Endothelial cell of umbilical vein (primary cell): ENCODE results near the gene PTGES2.

Experiments used
- EZH2 ChIP-seq: IDR thresholded peaks from 2 replicates; pipeline ENCODE4 v1.6.1; 2012; ENCODE audit warnings: borderline replicate concordance, low read depth, mild to moderate bottlenecking, moderate library complexity, low read length, inconsistent platforms; ENCODE audit not compliant: severe bottlenecking
- TF ChIP-seq, protein P1 (sequence below), 2 donors: IDR thresholded peaks; 1 replicate in 1 of 2; 2 replicates in 1 of 2; pipeline ENCODE4 v1.5.1; 2011; ENCODE audit warnings: low read length in 2 of 2, mild to moderate bottlenecking in 2 of 2, moderate library complexity in 2 of 2, control low read depth in 1 of 2, inconsistent platforms in 1 of 2, low read depth in 1 of 2; ENCODE audit not compliant: insufficient read depth in 1 of 2; ENCODE audit errors: extremely low read depth in 1 of 2

DNA sequence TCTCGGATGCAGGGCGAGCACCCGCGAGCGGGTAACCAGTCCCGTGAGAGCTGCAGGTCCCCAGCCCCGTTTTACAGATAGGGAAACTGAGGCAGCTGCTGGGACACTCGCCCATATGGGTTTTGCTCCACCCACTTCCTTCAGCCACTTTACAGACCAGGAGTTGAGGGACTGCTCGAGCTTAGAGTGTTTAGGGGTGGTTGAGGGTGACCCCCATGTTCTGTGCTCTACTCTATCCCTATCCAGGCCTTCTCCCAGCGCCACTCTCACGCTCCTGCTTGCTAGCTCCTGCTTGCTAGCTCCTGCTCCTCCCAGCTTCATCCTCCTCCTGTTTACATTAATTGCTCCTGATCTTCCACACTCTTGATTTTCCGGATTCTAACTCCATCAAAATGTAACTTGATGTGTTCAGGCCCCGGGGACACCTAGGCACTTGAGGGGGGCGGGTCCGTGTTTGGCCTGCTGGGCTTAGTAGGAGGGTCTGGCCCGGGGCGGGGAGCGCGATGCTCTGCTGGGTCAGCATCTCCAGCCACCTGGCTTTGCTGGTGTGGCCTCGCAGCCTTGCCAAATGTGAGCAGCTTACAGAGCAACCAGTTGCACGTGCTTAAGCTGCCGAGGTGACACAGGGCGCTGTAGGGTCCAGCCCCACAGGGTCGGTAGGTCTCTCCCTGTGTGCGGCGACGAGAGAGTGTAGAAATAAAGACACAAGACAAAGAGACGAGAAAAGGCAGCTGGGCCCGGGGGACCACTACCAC lies 1.5 kb upstream of the PTGES2 start:
- TF ChIP-seq, protein P1, sequence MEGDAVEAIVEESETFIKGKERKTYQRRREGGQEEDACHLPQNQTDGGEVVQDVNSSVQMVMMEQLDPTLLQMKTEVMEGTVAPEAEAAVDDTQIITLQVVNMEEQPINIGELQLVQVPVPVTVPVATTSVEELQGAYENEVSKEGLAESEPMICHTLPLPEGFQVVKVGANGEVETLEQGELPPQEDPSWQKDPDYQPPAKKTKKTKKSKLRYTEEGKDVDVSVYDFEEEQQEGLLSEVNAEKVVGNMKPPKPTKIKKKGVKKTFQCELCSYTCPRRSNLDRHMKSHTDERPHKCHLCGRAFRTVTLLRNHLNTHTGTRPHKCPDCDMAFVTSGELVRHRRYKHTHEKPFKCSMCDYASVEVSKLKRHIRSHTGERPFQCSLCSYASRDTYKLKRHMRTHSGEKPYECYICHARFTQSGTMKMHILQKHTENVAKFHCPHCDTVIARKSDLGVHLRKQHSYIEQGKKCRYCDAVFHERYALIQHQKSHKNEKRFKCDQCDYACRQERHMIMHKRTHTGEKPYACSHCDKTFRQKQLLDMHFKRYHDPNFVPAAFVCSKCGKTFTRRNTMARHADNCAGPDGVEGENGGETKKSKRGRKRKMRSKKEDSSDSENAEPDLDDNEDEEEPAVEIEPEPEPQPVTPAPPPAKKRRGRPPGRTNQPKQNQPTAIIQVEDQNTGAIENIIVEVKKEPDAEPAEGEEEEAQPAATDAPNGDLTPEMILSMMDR (IDR thresholded peaks at IDR 0.05; ENCODE audit: extremely low read depth in 1 of 2, insufficient read depth in 1 of 2, low read depth in 1 of 2, low read length in 2 of 2): no peak
- no peak for TF ChIP-seq EZH2
